ENCODE measurements around the gene SKA2. TPM values are rescaled to one million over a fixed set of nuclear protein-coding genes. Genes with fewer than 3 reads are reported as not detected.

Gene SKA2
- total and polyA plus RNA-seq, 9 donors = 36.7 to 49.7 (median 41.5) TPM

DNA sequence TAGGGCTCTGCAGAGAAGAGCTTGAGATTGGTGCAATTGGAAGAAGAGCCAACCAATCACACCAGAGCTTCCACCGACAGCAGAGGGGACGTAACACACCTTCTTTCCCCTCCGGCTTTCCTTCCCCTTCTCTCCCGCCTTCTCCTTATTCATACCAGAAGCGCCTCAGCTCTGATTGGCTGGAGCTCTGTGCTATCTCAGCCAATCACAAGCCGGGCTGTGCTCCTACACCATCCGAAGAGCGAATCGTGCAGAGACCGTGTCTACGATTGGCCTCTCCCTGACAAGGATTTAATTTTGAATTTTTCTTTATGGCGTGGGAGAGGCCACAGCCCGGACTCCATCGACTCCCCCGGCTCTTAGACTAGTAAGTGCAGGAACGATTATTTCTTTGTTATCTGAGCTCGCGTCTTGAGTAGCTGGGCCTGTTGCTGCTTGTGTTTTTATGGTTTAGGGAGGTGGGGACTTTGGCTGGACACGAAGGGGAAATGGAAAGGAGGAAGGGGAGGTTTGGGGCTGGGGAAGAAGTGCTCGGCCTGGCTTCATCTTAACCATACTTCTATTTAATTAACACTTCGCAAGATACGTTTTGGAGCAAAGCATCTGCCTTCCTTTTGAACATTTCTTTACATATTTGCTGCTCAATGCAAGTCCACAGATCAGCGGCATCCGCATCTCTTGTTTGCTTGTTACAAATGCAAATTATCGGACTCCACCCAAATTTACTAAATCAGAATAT lies 622 bp upstream of the SKA2 start, which contains the start of gene PRR11:
PRR11 (plus strand) TSS at position 308 of the 739 bp plus-strand sequence. CDS start 14,007 bp downstream, outside the sequence.
- H3K27ac ChIP-seq (ENCODE audit: low read length) = peak within 1 kb of the TSS; percentile 97
- H3K9me3 ChIP-seq (replicated peaks; ENCODE audit: control insufficient read depth, low read depth, low read length) = no peaks in the 10 kb centered on the region
- peaks cover 6% of the 10 kb centered on the region for H3K4me1 ChIP-seq (ENCODE audit: control insufficient read depth, insufficient read depth, low read length)
- DNase-seq = peak; percentile 100
- WGBS (ENCODE audit: insufficient coverage) = 0% methylated on average over 18 of the region's 25 CpGs
- no peaks in the 10 kb centered on the region for H3K36me3 ChIP-seq (ENCODE audit: control insufficient read depth, insufficient read depth, low read length)
- no peaks in the 10 kb centered on the region for H3K27me3 ChIP-seq (ENCODE audit: control insufficient read depth, insufficient read depth, low read length)
- peak within 1 kb of the TSS; percentile 82 for H3K4me3 ChIP-seq (ENCODE audit: low read length)

DNA sequence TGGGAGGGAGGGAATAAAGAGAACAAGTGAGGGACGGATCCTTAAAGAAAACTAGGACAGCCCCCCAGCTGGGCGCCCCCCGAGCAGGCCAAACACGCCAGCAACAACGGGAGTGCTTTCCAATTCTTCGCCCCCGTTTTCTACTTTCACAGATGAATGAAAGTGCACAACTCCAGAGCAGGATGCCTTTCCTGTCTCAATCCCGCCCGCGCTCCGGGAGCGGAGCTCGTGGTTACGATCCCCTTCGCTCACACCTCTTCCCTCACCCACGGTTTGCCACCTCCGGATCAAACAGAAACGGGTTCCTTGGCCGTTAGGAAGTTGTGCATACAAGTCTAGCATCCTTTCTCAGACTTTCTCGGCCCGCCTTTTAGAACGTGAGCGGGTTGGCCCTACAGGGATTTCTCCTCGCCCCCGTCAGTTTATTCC lies 680 bp downstream of the SKA2 start:
- WGBS (ENCODE audit: insufficient coverage) = 0% methylated on average over 22 of the region's 25 CpGs
- DNase-seq = no peak

DNA sequence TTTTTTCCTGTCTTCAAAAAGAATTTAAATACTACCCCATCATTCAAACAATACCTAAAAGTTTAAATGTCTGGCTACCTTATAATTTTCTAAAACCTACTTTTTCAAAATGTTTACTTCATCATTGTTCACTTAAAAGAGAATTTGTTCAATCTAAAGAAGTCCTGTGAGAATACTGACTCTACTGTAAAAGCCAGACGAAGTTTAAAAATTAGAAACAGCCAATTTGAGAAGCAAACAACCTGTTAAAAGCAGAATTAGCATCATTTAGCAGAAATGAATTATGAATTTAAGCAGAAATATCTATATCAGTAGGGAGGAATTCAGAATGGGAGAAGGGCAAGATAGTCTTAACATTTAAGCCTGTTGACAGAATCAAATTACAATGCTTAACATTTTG lies 2.1 kb downstream of the SKA2 start:
- H3K4me3 ChIP-seq (ENCODE audit: low read length) = no peak overlapping the region
- H3K27me3 ChIP-seq (ENCODE audit: control insufficient read depth, insufficient read depth, low read length) = no peaks in the 10 kb centered on the region
- peaks cover 4% of the 10 kb centered on the region for H3K36me3 ChIP-seq (ENCODE audit: control insufficient read depth, insufficient read depth, low read length)
- no peaks in the 10 kb centered on the region for H3K9me3 ChIP-seq (replicated peaks; ENCODE audit: control insufficient read depth, low read depth, low read length)
- no peak for DNase-seq
- peaks cover 6% of the 10 kb centered on the region for H3K4me1 ChIP-seq (ENCODE audit: control insufficient read depth, insufficient read depth, low read length)
- no CpG with 5 or more reads among the region's 1 CpG for WGBS (ENCODE audit: insufficient coverage)
- no peak overlapping the region for H3K27ac ChIP-seq (ENCODE audit: low read length)

More for the DNA sequence above, 680 bp downstream of the SKA2 start:
- H3K4me1 ChIP-seq (ENCODE audit: control insufficient read depth, insufficient read depth, low read length) = peaks cover 6% of the 10 kb centered on the region
- H3K36me3 ChIP-seq (ENCODE audit: control insufficient read depth, insufficient read depth, low read length) = peaks cover 4% of the 10 kb centered on the region
- no peaks in the 10 kb centered on the region for H3K27me3 ChIP-seq (ENCODE audit: control insufficient read depth, insufficient read depth, low read length)
- H3K9me3 ChIP-seq (replicated peaks; ENCODE audit: control insufficient read depth, low read depth, low read length) = no peaks in the 10 kb centered on the region
- peak overlapping the region; percentile 82 for H3K4me3 ChIP-seq (ENCODE audit: low read length)
- H3K27ac ChIP-seq (ENCODE audit: low read length) = peak overlapping the region; percentile 97

DNA sequence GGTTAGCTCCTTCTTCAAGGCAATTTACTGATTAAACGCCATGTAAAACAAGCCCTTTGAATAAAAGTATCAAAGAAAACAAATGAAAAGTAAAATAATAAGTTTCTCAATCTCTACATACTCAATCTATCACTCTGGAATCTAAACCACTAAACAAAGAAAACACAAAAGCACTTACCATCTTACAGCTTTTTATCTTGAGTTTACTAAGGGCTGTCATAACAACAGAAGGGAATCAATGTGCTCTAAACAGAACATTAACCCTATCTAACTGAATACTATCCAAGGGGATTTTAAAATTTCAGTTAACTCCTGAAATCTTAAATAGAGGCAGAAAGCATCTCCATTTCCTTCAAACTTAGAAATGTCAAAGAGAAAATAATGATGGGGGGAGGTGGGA lies 3.4 kb downstream of the SKA2 start:
- Histone ChIP-seq H3K9me3 (replicated peaks; ENCODE audit: control insufficient read depth, low read depth, low read length) (no peaks in the 10 kb centered on the region), H3K4me1 (ENCODE audit: control insufficient read depth, insufficient read depth, low read length) (peaks cover 6% of the 10 kb centered on the region), H3K4me3 (ENCODE audit: low read length) (no peak overlapping the region), H3K27me3 (ENCODE audit: control insufficient read depth, insufficient read depth, low read length) (no peaks in the 10 kb centered on the region), H3K36me3 (ENCODE audit: control insufficient read depth, insufficient read depth, low read length) (peaks cover 4% of the 10 kb centered on the region), H3K27ac (ENCODE audit: low read length) (no peak overlapping the region)
- WGBS (ENCODE audit: insufficient coverage) = no CpG with 5 or more reads among the region's 1 CpG
- DNase-seq = no peak

DNA sequence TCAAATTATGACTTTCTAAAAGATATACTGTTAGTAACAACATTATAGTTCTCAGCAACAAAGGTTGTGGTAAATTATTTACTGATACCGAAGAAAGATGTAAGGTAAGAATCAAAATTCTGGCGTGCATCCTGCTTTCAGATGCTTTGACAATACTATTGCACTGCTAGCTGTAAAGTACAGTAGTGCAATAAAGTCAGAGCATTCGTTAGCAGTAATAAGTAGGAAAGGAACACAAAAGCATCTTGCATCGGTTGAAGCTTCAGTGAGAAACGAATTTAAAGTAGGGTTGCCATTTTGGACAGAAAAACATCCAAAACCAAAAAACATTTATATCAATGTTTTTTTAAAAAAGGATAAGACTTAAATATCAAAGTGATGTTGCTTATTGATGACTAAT lies 4.0 kb downstream of the SKA2 start:
- Histone ChIP-seq H3K4me3 (ENCODE audit: low read length) (no peak overlapping the region), H3K4me1 (ENCODE audit: control insufficient read depth, insufficient read depth, low read length) (peaks cover 6% of the 10 kb centered on the region)
- 83% methylated on average over 2 of the region's 5 CpGs for WGBS (ENCODE audit: insufficient coverage)

DNA sequence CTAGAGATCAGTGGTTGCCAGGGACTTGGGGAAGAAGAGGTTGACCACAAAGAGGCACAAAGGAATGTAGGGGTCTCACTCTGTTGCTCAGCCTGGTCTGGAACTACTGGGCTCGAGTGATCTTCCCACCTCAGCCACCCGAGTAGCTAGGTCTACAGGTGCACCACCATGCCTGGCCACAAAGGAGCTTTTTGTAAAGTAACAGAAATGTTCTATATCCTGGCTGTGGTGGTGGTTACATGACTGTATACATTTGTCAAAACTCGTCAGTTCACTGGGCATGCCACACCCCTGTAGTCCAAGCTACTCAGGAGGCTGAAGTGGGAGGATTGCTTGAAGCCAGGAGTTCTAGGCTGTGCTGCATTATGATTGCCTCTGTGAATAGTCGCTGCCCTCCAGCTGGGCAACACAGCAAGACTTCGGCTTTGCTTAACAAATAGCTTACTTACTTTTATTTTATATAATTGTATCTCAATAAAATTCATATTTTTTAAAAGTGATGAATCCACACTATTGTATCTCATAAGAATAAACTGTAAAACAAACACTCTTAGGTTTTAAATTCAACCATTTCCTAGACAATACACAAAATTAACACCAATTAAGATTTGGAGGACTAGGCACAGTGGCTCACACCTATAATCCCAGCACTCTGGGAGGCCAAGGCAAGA lies 5.0 kb downstream of the SKA2 start:
- H3K4me3 ChIP-seq (ENCODE audit: low read length) = no peak overlapping the region
- 75% methylated on average over 2 of the region's 5 CpGs for WGBS (ENCODE audit: insufficient coverage)

More for the DNA sequence above, 4.0 kb downstream of the SKA2 start:
- no peak overlapping the region for H3K27ac ChIP-seq (ENCODE audit: low read length)
- H3K36me3 ChIP-seq (ENCODE audit: control insufficient read depth, insufficient read depth, low read length) = peaks cover 4% of the 10 kb centered on the region
- DNase-seq = no peak
- H3K27me3 ChIP-seq (ENCODE audit: control insufficient read depth, insufficient read depth, low read length) = no peaks in the 10 kb centered on the region
- H3K9me3 ChIP-seq (replicated peaks; ENCODE audit: control insufficient read depth, low read depth, low read length) = no peaks in the 10 kb centered on the region

DNA sequence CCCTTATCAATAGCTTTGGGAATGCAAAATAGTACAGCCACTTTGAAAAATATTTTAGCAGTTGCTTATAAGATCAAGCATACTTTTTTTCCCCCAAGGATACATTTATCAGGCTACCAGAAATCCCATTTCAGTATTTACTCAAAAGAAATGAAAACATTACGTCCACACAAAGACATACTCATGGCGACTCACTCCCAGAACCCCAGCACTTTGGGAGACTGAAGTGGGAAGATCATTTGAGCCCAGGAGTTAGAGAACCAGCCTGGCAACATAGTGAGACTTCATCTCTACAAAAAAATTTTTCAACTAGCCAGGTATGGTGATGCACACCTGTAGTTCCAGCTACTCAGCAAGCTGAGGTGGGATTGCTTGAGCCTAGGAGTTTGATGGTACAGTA lies 5.9 kb downstream of the SKA2 start:
- Histone ChIP-seq H3K27ac (ENCODE audit: low read length) (no peak overlapping the region), H3K27me3 (ENCODE audit: control insufficient read depth, insufficient read depth, low read length) (no peaks in the 10 kb centered on the region), H3K9me3 (replicated peaks; ENCODE audit: control insufficient read depth, low read depth, low read length) (no peaks in the 10 kb centered on the region), H3K4me1 (ENCODE audit: control insufficient read depth, insufficient read depth, low read length) (peaks cover 3% of the 10 kb centered on the region), H3K36me3 (ENCODE audit: control insufficient read depth, insufficient read depth, low read length) (peaks cover 4% of the 10 kb centered on the region), H3K4me3 (ENCODE audit: low read length) (no peak overlapping the region)
- no peak for DNase-seq
- no CpG with 5 or more reads among the region's 2 CpGs for WGBS (ENCODE audit: insufficient coverage)

More for the DNA sequence above, 5.0 kb downstream of the SKA2 start:
- no peak for DNase-seq
- peaks cover 3% of the 10 kb centered on the region for H3K4me1 ChIP-seq (ENCODE audit: control insufficient read depth, insufficient read depth, low read length)
- H3K27me3 ChIP-seq (ENCODE audit: control insufficient read depth, insufficient read depth, low read length) = no peaks in the 10 kb centered on the region
- peaks cover 4% of the 10 kb centered on the region for H3K36me3 ChIP-seq (ENCODE audit: control insufficient read depth, insufficient read depth, low read length)
- no peak overlapping the region for H3K27ac ChIP-seq (ENCODE audit: low read length)
- H3K9me3 ChIP-seq (replicated peaks; ENCODE audit: control insufficient read depth, low read depth, low read length) = no peaks in the 10 kb centered on the region

DNA sequence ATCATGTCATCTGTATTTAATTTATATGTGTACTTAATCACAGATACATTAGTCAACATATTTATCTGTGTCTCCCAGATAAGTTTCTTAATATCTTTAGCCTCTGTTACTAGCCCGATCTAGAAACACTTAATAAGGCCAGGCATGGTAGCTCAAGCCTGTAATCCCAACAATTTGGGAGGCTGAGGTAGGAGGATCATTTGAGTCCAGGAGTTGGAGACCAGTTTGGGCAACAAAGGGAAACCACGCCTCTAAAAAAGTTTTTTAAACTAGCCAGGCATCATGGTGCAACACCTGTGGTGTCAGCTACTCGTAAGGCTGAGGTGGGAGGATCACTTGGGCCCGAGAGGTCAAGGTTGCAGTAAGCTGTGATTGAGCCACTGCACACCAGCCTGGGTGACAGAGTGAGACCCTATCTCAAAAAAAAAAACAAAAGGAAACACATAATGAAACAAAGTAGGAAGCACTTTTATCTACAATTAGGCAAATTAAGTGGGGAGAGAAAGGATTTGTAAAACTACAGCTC lies 9.4 kb downstream of the SKA2 start:
- H3K4me1 ChIP-seq (ENCODE audit: control insufficient read depth, insufficient read depth, low read length) = no peaks in the 10 kb centered on the region

DNA sequence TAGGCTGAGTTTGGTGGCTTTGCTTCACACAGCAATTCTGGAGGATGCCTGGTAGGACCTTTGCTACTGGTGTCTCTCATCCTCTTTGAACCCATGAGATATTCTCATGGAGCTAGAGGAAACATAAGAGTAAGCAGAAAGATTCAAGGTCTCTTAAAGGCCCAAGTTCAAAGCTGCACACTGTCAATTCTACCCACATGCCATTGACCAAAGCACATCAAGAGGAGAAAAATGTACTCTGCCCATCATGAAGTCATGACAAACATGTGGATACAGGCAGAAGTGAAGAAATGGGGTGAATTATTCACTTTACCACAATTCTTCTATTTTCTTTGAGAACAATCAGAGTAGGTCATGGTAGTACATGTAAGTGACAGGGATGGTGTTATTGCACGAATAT lies 13.1 kb downstream of the SKA2 start:
- WGBS (ENCODE audit: insufficient coverage) = no CpG with 5 or more reads among the region's 1 CpG
- Histone ChIP-seq H3K4me3 (ENCODE audit: low read length) (no peak overlapping the region), H3K27ac (ENCODE audit: low read length) (no peak overlapping the region), H3K4me1 (ENCODE audit: control insufficient read depth, insufficient read depth, low read length) (no peaks in the 10 kb centered on the region), H3K27me3 (ENCODE audit: control insufficient read depth, insufficient read depth, low read length) (no peaks in the 10 kb centered on the region), H3K9me3 (replicated peaks; ENCODE audit: control insufficient read depth, low read depth, low read length) (no peaks in the 10 kb centered on the region), H3K36me3 (ENCODE audit: control insufficient read depth, insufficient read depth, low read length) (peaks cover 5% of the 10 kb centered on the region)
- DNase-seq = no peak

More for the DNA sequence above, 9.4 kb downstream of the SKA2 start:
- no peak overlapping the region for H3K4me3 ChIP-seq (ENCODE audit: low read length)
- WGBS (ENCODE audit: insufficient coverage) = 91% methylated on average over 1 of the region's 4 CpGs
- no peaks in the 10 kb centered on the region for H3K9me3 ChIP-seq (replicated peaks; ENCODE audit: control insufficient read depth, low read depth, low read length)
- no peak overlapping the region for H3K27ac ChIP-seq (ENCODE audit: low read length)
- peaks cover 10% of the 10 kb centered on the region for H3K36me3 ChIP-seq (ENCODE audit: control insufficient read depth, insufficient read depth, low read length)
- no peaks in the 10 kb centered on the region for H3K27me3 ChIP-seq (ENCODE audit: control insufficient read depth, insufficient read depth, low read length)
- DNase-seq = no peak

DNA sequence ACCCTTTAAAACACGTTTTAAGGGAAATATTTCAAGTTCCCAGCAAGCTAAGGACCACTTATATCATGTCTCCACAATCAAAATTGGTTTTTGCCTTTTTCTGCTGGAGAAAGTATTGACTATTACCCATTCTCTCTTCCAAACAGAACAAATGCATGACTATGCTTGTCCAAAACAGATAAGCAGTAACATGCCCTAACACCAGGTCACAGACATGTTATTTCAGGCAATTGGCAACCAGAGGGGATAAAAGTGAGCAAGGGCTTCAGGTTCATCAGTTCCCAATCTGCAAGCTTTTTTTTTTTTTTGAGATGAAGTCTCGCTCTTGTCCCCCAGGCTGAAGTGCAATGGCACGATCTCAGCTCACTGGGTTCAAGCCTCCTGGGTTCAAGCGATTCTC lies 15.0 kb downstream of the SKA2 start:
- peaks cover 5% of the 10 kb centered on the region for H3K36me3 ChIP-seq (ENCODE audit: control insufficient read depth, insufficient read depth, low read length)
- no peak for DNase-seq
- no CpG with 5 or more reads among the region's 4 CpGs for WGBS (ENCODE audit: insufficient coverage)
- no peak overlapping the region for H3K27ac ChIP-seq (ENCODE audit: low read length)
- no peaks in the 10 kb centered on the region for H3K27me3 ChIP-seq (ENCODE audit: control insufficient read depth, insufficient read depth, low read length)
- H3K4me3 ChIP-seq (ENCODE audit: low read length) = no peak overlapping the region
- H3K9me3 ChIP-seq (replicated peaks; ENCODE audit: control insufficient read depth, low read depth, low read length) = no peaks in the 10 kb centered on the region
- H3K4me1 ChIP-seq (ENCODE audit: control insufficient read depth, insufficient read depth, low read length) = no peaks in the 10 kb centered on the region
